Measurements from ENCODE around the gene TMEM25. TPM values are rescaled to one million over a fixed set of nuclear protein-coding genes. Genes with fewer than 3 reads are reported as not detected.

Gene TMEM25
- total and polyA plus RNA-seq, 2 of the 13 experiments (the other 11 are each of a cell fraction or from before 2014, with no cell fraction given) = 7.5 to 17.2 TPM

DNA sequence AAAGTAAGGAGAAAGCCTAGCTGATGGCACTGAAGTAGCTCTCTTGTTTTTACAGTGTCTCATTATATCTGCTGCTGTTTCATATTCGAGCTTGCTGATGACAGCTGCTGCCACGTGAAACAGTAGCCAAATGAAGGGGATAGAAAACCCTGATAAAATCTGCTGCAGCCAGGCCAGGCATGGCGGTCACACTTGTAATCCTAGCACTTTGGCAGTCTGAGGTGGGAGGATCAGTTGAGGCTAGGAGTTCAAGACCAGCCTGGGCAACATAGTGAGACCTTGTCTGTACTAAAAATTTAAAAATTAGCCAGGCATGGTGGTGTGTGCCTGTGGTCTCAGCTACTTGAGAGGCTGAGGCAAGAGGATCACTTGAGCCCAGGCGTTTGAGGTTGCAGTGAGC is 21.3 kb downstream of the TMEM25 start (continued):
- TF ChIP-seq MTF2 (CRISPR knock-in tag; IDR thresholded peaks at IDR 0.05; ENCODE audit: borderline replicate concordance) (no peak), ZSCAN31 (CRISPR knock-in tag; IDR thresholded peaks at IDR 0.05; ENCODE audit: low read depth) (no peak), RAD21 (CRISPR knock-in tag; IDR thresholded peaks at IDR 0.05) (no peak)

DNA sequence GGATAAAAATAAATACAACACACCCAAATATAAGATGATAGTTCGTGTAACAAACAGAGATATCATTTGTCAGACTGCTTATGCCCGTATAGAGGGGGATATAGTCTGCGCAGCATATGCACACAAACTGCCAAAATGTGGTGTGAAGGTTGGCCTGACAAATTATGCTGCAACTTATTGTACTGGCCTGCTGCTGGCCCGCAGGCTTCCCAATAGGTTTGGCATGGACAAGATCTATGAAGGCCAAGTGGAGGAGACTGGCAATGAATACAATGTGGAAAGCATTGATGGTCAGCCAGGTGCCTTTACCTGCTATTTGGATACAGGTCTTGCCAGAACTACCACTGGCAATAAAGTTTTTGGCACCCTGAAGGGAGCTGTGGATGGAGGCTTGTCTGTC is 29.8 kb downstream of the TMEM25 start:
- Histone ChIP-seq H3K9ac (ENCODE audit: insufficient read depth, low read depth, low read length) (no peak overlapping the region), H3K79me2 (ENCODE audit: insufficient read depth, low read length) (no peaks in the 10 kb centered on the region), H4K20me1 (ENCODE audit: insufficient read depth, low read length) (no peaks in the 10 kb centered on the region), H3K27me3 (ENCODE audit: control insufficient read depth in 1 of 2, insufficient read depth in 2 of 2, low read length in 2 of 2) (no peaks in the 10 kb centered on the region; a peak in 1 of 5 replicates), H3K27ac (ENCODE audit: extremely low read length, insufficient read depth, low read length) (no peak overlapping the region), H3K4me1 (ENCODE audit: insufficient read depth, low read length) (peaks cover 20% of the 10 kb centered on the region), H3K4me3 (replicated peaks in 1 of 3; ENCODE audit: insufficient read depth in 1 of 3, low read depth in 2 of 3, low read length in 3 of 3) (no peak overlapping the region), H2AFZ (ENCODE audit: low read length) (no peak overlapping the region), H3K36me3 (replicated peaks in 1 of 2; ENCODE audit: control insufficient read depth in 1 of 2, insufficient read depth in 2 of 2, low read length in 2 of 2) (peaks cover 0 to 3% of the 10 kb centered on the region in 2 experiments; a peak in 1 of 5 replicates), H3K9me3 (ENCODE audit: low read length) (no peaks in the 10 kb centered on the region), H3K4me2 (ENCODE audit: low read depth, low read length) (no peak overlapping the region)
- ATAC-seq = no peak
- no TSS peak for BruUV-seq (replicated peaks)
- WGBS (ENCODE audit: low lambda C conversion rate) = 93% methylated on average over 4 of the region's 4 CpGs
- intact Hi-C loops (cut with micrococcal nuclease; ENCODE audit: unreplicated experiment) = loop anchor here (10.0 kb wide), 1 partner anchor 76 kb away; no protein-coding TSS in a partner anchor
- in situ Hi-C loops (cut with HindIII; ENCODE audit: extremely low pct_ligation_motif_present, low pct_unique_long_range_greater_than_20kb) = no loop called here
- TF ChIP-seq, protein P1, sequence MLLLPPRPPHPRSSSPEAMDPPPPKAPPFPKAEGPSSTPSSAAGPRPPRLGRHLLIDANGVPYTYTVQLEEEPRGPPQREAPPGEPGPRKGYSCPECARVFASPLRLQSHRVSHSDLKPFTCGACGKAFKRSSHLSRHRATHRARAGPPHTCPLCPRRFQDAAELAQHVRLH (CRISPR knock-in tag; IDR thresholded peaks at IDR 0.05; ENCODE audit: borderline replicate concordance, low read depth) = no peak
- TF ChIP-seq SP2 (CRISPR knock-in tag; IDR thresholded peaks at IDR 0.05) = no peak
- POLR2A ChIA-PET = no interaction called here
- DNase-seq (ENCODE audit: low spot score) = no peak
- no peak for FAIRE-seq
- CTCF ChIA-PET (ENCODE audit: low intra/inter-chr PET ratio, low total read pairs) = no interaction called here

DNA sequence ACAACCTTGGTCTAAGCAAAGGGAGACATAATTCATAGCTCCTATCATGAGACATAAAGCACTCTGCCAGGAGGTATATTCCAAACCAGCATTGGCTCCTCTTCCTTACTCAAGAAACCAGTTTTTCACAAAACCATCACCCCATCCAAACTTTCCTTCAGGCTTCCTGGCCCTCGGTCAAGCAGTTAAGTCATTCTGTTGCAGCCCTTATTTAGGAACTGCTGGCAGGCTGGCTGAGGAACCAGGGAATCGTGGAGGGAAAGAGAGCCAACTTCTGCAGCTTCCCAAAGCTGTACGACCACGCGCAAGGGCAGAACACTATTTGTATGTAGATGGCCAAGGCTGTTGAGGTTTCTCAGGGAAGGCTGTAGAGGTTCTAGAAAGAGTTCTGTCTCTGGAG is 34.1 kb downstream of the TMEM25 start:
- no peaks in the 10 kb centered on the region for H3K79me2 ChIP-seq (ENCODE audit: insufficient read depth, low read length)
- FAIRE-seq = no peak
- H3K4me3 ChIP-seq (replicated peaks in 1 of 3; ENCODE audit: insufficient read depth in 1 of 3, low read depth in 2 of 3, low read length in 3 of 3) = no peak overlapping the region
- peaks cover 22% of the 10 kb centered on the region for H3K4me1 ChIP-seq (ENCODE audit: insufficient read depth, low read length)
- POLR2A ChIA-PET = interaction anchor here (1.0 kb wide), 1 partner anchor 32 kb away, joined by 3 read pairs; no protein-coding TSS in a partner anchor
- no peak for DNase-seq (ENCODE audit: low spot score)
- no TSS peak for BruUV-seq (replicated peaks)
- CTCF ChIA-PET (ENCODE audit: low intra/inter-chr PET ratio, low total read pairs) = interaction anchor here (0.7 kb wide), 1 partner anchor 29 kb away, joined by 3 read pairs; no protein-coding TSS in a partner anchor
- 88% methylated on average over 5 of the region's 5 CpGs for WGBS (ENCODE audit: low lambda C conversion rate)
- no peaks in the 10 kb centered on the region for H3K36me3 ChIP-seq (replicated peaks in 1 of 2; ENCODE audit: control insufficient read depth in 1 of 2, insufficient read depth in 2 of 2, low read length in 2 of 2)
- no peaks in the 10 kb centered on the region for H4K20me1 ChIP-seq (ENCODE audit: insufficient read depth, low read length)
- ATAC-seq = no peak
- in situ Hi-C loops (cut with HindIII; ENCODE audit: extremely low pct_ligation_motif_present, low pct_unique_long_range_greater_than_20kb) = loop anchor here (5.0 kb wide), 1 partner anchor 33 kb away; the partner anchor contains the start of gene TMEM25
- intact Hi-C loops (cut with micrococcal nuclease; ENCODE audit: unreplicated experiment) = loop anchor here (10.0 kb wide), 1 partner anchor 80 kb away; no protein-coding TSS in a partner anchor
- no peaks in the 10 kb centered on the region for H3K9me3 ChIP-seq (ENCODE audit: low read length)
- H2AFZ ChIP-seq (ENCODE audit: low read length) = no peak overlapping the region
- H3K27ac ChIP-seq (ENCODE audit: extremely low read length, insufficient read depth, low read length) = no peak overlapping the region
- no peak overlapping the region for H3K9ac ChIP-seq (ENCODE audit: insufficient read depth, low read depth, low read length)
- H3K4me2 ChIP-seq (ENCODE audit: low read depth, low read length) = peak overlapping the region; percentile 50; the same call in 1 of the 2 replicates
- H3K27me3 ChIP-seq (ENCODE audit: control insufficient read depth in 1 of 2, insufficient read depth in 2 of 2, low read length in 2 of 2) = no peaks in the 10 kb centered on the region; a peak in 1 of 5 replicates
- TF ChIP-seq ZSCAN30 (CRISPR knock-in tag; IDR thresholded peaks at IDR 0.05) = no peak
- no peak for TF ChIP-seq RORA (CRISPR knock-in tag; IDR thresholded peaks at IDR 0.05)
- TF ChIP-seq ZNF780A (CRISPR knock-in tag; IDR thresholded peaks at IDR 0.05) = no peak
- TF ChIP-seq ZSCAN22 (CRISPR knock-in tag; IDR thresholded peaks at IDR 0.05) = no peak
- TF ChIP-seq NFKB2 (CRISPR knock-in tag; IDR thresholded peaks at IDR 0.05; ENCODE audit: borderline replicate concordance) = no peak
- no peak for TF ChIP-seq ZNF382 (CRISPR knock-in tag; IDR thresholded peaks at IDR 0.05; ENCODE audit: borderline replicate concordance)
- TF ChIP-seq, protein P2, sequence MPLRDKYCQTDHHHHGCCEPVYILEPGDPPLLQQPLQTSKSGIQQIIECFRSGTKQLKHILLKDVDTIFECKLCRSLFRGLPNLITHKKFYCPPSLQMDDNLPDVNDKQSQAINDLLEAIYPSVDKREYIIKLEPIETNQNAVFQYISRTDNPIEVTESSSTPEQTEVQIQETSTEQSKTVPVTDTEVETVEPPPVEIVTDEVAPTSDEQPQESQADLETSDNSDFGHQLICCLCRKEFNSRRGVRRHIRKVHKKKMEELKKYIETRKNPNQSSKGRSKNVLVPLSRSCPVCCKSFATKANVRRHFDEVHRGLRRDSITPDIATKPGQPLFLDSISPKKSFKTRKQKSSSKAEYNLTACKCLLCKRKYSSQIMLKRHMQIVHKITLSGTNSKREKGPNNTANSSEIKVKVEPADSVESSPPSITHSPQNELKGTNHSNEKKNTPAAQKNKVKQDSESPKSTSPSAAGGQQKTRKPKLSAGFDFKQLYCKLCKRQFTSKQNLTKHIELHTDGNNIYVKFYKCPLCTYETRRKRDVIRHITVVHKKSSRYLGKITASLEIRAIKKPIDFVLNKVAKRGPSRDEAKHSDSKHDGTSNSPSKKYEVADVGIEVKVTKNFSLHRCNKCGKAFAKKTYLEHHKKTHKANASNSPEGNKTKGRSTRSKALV (CRISPR knock-in tag; IDR thresholded peaks at IDR 0.05) = no peak
- no peak for TF ChIP-seq RBAK (CRISPR knock-in tag; IDR thresholded peaks at IDR 0.05)
- no peak for TF ChIP-seq ZNF333 (CRISPR knock-in tag; IDR thresholded peaks at IDR 0.05; ENCODE audit: borderline replicate concordance)
- TF ChIP-seq GZF1 (CRISPR knock-in tag; IDR thresholded peaks at IDR 0.05) = no peak
- TF ChIP-seq ZNF253 (CRISPR knock-in tag; IDR thresholded peaks at IDR 0.05; ENCODE audit: borderline replicate concordance) = no peak
- no peak for TF ChIP-seq ZNF792 (CRISPR knock-in tag; IDR thresholded peaks at IDR 0.05)
- no peak for TF ChIP-seq ARNT (IDR thresholded peaks at IDR 0.05)

Data from HepG2 (cell line).